Measurements from ENCODE around the gene SNRNP27. TPM values are rescaled to one million over a fixed set of nuclear protein-coding genes. Genes with fewer than 3 reads are reported as not detected.

SNRNP27 gene
- total RNA-seq, 1 donor from 2014 or later: 38.7 TPM

- Histone ChIP-seq H3K4me3 (no peak overlapping the region), H3K36me3 (peaks cover 71% of the 10 kb centered on the region), H3K27ac (no peak overlapping the region), H3K27me3 (ENCODE audit: low read depth) (no peaks in the 10 kb centered on the region), H3K4me1 (no peaks in the 10 kb centered on the region), H3K9me3 (no peaks in the 10 kb centered on the region)
- intact Hi-C loops (cut with DNase I): no loop called here
- DNase-seq (no peak), ATAC-seq (no peak)
- TF ChIP-seq CTCF (IDR thresholded peaks at IDR 0.05): no peak
These were observed 46.5 kb upstream of the SNRNP27 start for GRCh38 chr2:69847068-69847828.

- ATAC-seq (no peak), DNase-seq (no peak)
- intact Hi-C loops (cut with DNase I): no loop called here
- Histone ChIP-seq H3K9me3 (no peaks in the 10 kb centered on the region), H3K27ac (no peak overlapping the region), H3K27me3 (ENCODE audit: low read depth) (no peaks in the 10 kb centered on the region), H3K4me3 (no peak overlapping the region), H3K4me1 (no peaks in the 10 kb centered on the region), H3K36me3 (peaks cover 80% of the 10 kb centered on the region)
- no peak for TF ChIP-seq CTCF (IDR thresholded peaks at IDR 0.05)
These were observed 45.5 kb upstream of the SNRNP27 start for GRCh38 chr2:69848186-69848790.

- no peak for DNase-seq
- no peaks in the 10 kb centered on the region for H3K9me3 ChIP-seq
- H3K27ac ChIP-seq: no peak overlapping the region
- H3K27me3 ChIP-seq (ENCODE audit: low read depth): no peaks in the 10 kb centered on the region
- peaks cover 35% of the 10 kb centered on the region for H3K36me3 ChIP-seq
- H3K4me1 ChIP-seq: no peaks in the 10 kb centered on the region
- no peak overlapping the region for H3K4me3 ChIP-seq
- ATAC-seq: no peak
- intact Hi-C loops (cut with DNase I): no loop called here
- no peak for TF ChIP-seq CTCF (IDR thresholded peaks at IDR 0.05)
These were observed 35.5 kb upstream of the SNRNP27 start for GRCh38 chr2:69858261-69858660.

- intact Hi-C loops (cut with DNase I): no loop called here
- ATAC-seq (no peak), DNase-seq (no peak)
- H3K9me3 ChIP-seq: no peaks in the 10 kb centered on the region
- H3K4me3 ChIP-seq: no peak overlapping the region
- TF ChIP-seq CTCF (IDR thresholded peaks at IDR 0.05): no peak
- H3K4me1 ChIP-seq: no peaks in the 10 kb centered on the region
- H3K27me3 ChIP-seq (ENCODE audit: low read depth): no peaks in the 10 kb centered on the region
- peaks cover 57% of the 10 kb centered on the region for H3K36me3 ChIP-seq
- H3K27ac ChIP-seq: no peak overlapping the region
These were observed 30.5 kb upstream of the SNRNP27 start for GRCh38 chr2:69863298-69863697.

GRCh38 chr2:69888451-69888850, 5.3 kb upstream of the SNRNP27 start:
- no peaks in the 10 kb centered on the region for H3K36me3 ChIP-seq
- intact Hi-C loops (cut with DNase I): no loop called here
- H3K4me3 ChIP-seq: no peak overlapping the region
- ATAC-seq (no peak), DNase-seq (no peak)
- no peaks in the 10 kb centered on the region for H3K27me3 ChIP-seq (ENCODE audit: low read depth)
- no peak for TF ChIP-seq CTCF (IDR thresholded peaks at IDR 0.05)
- no peaks in the 10 kb centered on the region for H3K4me1 ChIP-seq
- no peak overlapping the region for H3K27ac ChIP-seq
- H3K9me3 ChIP-seq: no peaks in the 10 kb centered on the region

Measured in lower lobe of right lung (tissue), 2 donors.